Measurements from ENCODE around the gene ALG2. TPM values are rescaled to one million over a fixed set of nuclear protein-coding genes. Genes with fewer than 3 reads are reported as not detected.

ALG2 gene
- total and polyA plus RNA-seq, 9 of the 15 experiments (the other 6 are each of a cell fraction or from before 2014, with no cell fraction given) = 4.9 to 41.9 (median 20.2) TPM

DNA sequence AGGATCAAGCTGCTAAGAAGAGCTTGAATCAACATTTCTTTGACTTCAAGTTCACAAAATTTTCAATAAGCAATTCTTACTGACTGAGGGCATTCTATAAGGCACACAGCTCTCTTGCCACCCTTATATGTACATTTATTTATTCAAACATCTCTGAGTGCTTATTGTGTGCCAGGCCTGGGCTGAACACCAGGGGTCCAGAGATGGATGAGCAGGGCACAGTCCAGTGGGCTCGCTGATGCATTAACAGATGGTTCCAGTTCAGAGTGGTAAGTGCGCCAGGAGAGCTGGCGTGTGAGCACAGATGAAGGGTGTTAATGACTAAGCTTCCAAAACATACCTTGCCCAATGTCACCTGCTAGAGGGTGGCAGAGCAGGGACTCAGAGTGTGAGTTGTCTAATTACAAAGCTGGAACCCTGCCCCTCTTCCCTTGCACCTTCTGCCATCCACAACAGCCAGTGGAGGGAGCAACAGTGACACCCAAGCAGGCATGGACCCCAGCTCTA is 24.6 kb downstream of the ALG2 start:
- Histone ChIP-seq H3K9me1 (ENCODE audit: control insufficient read depth, insufficient read depth, low read length) (no peaks in the 10 kb centered on the region), H3K79me2 (ENCODE audit: control insufficient read depth, insufficient read depth, low read length) (no peaks in the 10 kb centered on the region), H3K4me3 (no peak overlapping the region), H4K20me1 (replicated peaks; ENCODE audit: control insufficient read depth, insufficient read depth, low read length) (no peaks in the 10 kb centered on the region), H3K9me3 (replicated peaks; ENCODE audit: control insufficient read depth, insufficient read depth, low read depth, low read length) (no peaks in the 10 kb centered on the region), H3K27me3 (ENCODE audit: control insufficient read depth in 2 of 2, insufficient read depth in 2 of 2, low read length in 2 of 2) (peaks cover 32 to 38% of the 10 kb centered on the region in 2 experiments), H3K4me2 (ENCODE audit: insufficient read depth, low read length) (no peak overlapping the region), H2AFZ (ENCODE audit: low read depth, low read length) (no peak overlapping the region), H3K4me1 (replicated peaks in 1 of 2; ENCODE audit: control insufficient read depth in 2 of 2, insufficient read depth in 2 of 2, low read length in 2 of 2) (no peaks in the 10 kb centered on the region; a peak in 1 of 5 replicates), H3K9ac (ENCODE audit: insufficient read depth in 1 of 2, low read depth in 2 of 2, low read length in 2 of 2) (no peak overlapping the region), H3K36me3 (ENCODE audit: control insufficient read depth, insufficient read depth, low read length) (no peaks in the 10 kb centered on the region), H3K27ac (ENCODE audit: extremely low read depth, low read depth, low read length) (no peak overlapping the region)
- in situ Hi-C loops (cut with MboI) = loop anchor here (10.0 kb wide), 1 partner anchor 168 kb away; no protein-coding TSS in a partner anchor
- ChIA-PET CTCF (ENCODE audit: low intra/inter-chr PET ratio) (no interaction called here), POLR2A (interaction anchor here (0.8 to 1.8 kb wide), 5 partner anchors 9 to 25 kb away, joined by 3 to 5 read pairs (median 4); partner anchors contain the start of genes ALG2 and SEC61B)
- ATAC-seq (no peak; the same call in 2 of the 3 replicates), FAIRE-seq (no peak), DNase-seq (ENCODE audit: extremely low read depth in 1 of 4, low spot score in 3 of 4) (no peak)
- WGBS (ENCODE audit: insufficient coverage, low coverage, missing lambda C conversion rate) = 0% methylated on average over 3 of the region's 3 CpGs
- intact Hi-C loops (cut with micrococcal nuclease) = no loop called here
- no TSS peak for BruUV-seq (replicated peaks)
- TF ChIP-seq ZNF212 (CRISPR knock-in tag; IDR thresholded peaks at IDR 0.05) (no peak), MXD1 (CRISPR knock-in tag; IDR thresholded peaks at IDR 0.05; ENCODE audit: borderline replicate concordance, poor library complexity, severe bottlenecking) (no peak), ZNF3 (CRISPR knock-in tag; IDR thresholded peaks at IDR 0.05) (no peak), MCM7 (IDR thresholded peaks at IDR 0.05) (no peak), MEIS2 (IDR thresholded peaks at IDR 0.05; ENCODE audit: partially characterized antibody) (no peak), RREB1 (CRISPR knock-in tag; IDR thresholded peaks at IDR 0.05) (no peak), XRCC5 (IDR thresholded peaks at IDR 0.05; ENCODE audit: low read depth, low read length) (no peak)
- TF ChIP-seq, protein P1, sequence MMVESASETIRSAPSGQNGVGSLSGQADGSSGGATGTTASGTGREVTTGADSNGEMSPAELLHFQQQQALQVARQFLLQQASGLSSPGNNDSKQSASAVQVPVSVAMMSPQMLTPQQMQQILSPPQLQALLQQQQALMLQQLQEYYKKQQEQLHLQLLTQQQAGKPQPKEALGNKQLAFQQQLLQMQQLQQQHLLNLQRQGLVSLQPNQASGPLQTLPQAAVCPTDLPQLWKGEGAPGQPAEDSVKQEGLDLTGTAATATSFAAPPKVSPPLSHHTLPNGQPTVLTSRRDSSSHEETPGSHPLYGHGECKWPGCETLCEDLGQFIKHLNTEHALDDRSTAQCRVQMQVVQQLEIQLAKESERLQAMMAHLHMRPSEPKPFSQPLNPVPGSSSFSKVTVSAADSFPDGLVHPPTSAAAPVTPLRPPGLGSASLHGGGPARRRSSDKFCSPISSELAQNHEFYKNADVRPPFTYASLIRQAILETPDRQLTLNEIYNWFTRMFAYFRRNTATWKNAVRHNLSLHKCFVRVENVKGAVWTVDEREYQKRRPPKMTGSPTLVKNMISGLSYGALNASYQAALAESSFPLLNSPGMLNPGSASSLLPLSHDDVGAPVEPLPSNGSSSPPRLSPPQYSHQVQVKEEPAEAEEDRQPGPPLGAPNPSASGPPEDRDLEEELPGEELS (CRISPR knock-in tag; IDR thresholded peaks at IDR 0.05; ENCODE audit: borderline replicate concordance) = no peak
- TF ChIP-seq, protein P2, sequence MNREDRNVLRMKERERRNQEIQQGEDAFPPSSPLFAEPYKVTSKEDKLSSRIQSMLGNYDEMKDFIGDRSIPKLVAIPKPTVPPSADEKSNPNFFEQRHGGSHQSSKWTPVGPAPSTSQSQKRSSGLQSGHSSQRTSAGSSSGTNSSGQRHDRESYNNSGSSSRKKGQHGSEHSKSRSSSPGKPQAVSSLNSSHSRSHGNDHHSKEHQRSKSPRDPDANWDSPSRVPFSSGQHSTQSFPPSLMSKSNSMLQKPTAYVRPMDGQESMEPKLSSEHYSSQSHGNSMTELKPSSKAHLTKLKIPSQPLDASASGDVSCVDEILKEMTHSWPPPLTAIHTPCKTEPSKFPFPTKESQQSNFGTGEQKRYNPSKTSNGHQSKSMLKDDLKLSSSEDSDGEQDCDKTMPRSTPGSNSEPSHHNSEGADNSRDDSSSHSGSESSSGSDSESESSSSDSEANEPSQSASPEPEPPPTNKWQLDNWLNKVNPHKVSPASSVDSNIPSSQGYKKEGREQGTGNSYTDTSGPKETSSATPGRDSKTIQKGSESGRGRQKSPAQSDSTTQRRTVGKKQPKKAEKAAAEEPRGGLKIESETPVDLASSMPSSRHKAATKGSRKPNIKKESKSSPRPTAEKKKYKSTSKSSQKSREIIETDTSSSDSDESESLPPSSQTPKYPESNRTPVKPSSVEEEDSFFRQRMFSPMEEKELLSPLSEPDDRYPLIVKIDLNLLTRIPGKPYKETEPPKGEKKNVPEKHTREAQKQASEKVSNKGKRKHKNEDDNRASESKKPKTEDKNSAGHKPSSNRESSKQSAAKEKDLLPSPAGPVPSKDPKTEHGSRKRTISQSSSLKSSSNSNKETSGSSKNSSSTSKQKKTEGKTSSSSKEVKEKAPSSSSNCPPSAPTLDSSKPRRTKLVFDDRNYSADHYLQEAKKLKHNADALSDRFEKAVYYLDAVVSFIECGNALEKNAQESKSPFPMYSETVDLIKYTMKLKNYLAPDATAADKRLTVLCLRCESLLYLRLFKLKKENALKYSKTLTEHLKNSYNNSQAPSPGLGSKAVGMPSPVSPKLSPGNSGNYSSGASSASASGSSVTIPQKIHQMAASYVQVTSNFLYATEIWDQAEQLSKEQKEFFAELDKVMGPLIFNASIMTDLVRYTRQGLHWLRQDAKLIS (CRISPR knock-in tag; IDR thresholded peaks at IDR 0.05) = no peak
